Hematopoietic multipotent progenitor cell treated with erythropoietin and hydrocortisone succinate and interleukin-3 and kit ligand, for 17 days (in vitro differentiated cells): ENCODE data around the gene IL34.
A peak's percentile ranks its signal among the peaks of the same experiment; 100 is the strongest.

ENCODE experiments used
- DNase-seq: peaks from one replicate; pipeline ENCODE4 v3.0.0-alpha.2; 2015; ENCODE audit warnings: low spot score

IL34 gene

DNA sequence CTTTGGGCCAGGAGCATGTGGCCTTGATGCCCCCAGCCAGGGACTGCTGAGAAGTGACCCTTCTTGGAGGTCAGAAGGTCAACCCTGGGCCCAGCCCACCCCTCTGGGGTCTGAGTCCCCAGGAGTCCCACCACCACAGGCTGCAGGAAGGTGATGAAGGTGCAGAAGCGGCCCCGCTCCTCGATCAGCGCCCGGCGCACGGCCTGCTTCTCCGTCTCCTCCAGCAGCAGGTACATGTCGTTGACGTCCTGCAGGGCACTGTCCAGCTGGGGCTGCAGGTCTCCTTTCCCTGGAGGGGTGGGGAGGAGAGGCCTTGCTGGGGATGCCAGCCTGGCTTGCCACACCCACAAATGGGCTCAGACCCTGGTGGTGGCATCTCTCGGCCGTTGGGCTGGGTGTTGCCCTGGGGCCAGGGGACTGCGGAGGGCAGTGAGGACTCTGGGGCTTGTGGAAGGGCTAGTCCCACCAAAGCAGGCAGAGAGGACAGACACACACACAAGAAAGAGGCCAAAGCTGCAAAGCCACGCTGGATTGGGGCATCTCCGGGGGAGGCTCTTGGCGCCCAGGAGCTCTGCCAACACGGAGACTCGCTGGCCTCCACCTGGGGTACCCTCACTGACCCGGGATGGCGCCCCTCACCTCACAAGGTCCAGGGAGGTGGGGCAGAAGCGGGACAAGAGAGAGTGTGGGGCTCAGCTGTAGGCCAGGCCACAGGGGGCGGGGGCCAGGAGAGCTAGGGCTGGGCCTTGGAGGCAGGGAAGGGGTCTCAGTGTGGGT, 31.9 kb downstream of the IL34 start:
- DNase-seq = no peak

DNA sequence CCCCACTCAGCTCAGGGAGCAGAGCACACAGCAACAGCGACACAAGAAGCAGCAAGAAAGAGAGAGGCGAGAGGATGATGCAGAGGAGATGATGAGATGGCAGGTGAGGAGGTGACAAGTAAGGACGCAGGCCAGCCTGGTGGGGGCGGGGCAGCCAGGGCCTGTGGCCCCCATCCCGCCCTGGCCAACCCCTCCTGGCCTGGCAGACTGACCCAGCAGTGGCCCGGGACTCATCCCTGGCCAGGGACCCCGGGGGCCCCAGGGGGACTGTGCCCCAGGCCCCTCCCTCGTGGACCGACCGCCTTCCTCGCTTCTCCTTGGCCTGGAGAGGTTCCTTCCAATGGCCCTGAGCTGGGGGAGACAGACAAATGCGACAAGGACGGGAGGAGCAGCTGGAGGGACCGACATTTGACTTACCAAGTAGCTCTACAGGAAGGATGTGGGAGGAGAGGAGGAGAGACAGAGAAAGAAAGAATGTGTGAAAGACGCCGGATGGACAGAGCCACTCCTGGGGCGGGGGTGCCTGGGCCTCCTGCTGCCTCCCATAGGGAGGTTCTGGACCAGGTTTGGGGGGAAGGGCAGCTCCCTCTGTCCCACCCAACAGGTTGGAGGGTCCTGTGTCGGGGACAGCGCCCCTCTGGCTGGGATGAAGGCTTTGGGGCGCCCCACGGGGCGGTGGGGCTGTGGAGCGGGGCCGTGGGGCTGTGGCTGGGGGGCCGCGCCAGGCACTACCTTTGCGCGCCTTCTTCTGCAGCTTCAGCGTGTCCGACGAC, 32.7 kb downstream of the IL34 start:
- DNase-seq = no peak

DNA sequence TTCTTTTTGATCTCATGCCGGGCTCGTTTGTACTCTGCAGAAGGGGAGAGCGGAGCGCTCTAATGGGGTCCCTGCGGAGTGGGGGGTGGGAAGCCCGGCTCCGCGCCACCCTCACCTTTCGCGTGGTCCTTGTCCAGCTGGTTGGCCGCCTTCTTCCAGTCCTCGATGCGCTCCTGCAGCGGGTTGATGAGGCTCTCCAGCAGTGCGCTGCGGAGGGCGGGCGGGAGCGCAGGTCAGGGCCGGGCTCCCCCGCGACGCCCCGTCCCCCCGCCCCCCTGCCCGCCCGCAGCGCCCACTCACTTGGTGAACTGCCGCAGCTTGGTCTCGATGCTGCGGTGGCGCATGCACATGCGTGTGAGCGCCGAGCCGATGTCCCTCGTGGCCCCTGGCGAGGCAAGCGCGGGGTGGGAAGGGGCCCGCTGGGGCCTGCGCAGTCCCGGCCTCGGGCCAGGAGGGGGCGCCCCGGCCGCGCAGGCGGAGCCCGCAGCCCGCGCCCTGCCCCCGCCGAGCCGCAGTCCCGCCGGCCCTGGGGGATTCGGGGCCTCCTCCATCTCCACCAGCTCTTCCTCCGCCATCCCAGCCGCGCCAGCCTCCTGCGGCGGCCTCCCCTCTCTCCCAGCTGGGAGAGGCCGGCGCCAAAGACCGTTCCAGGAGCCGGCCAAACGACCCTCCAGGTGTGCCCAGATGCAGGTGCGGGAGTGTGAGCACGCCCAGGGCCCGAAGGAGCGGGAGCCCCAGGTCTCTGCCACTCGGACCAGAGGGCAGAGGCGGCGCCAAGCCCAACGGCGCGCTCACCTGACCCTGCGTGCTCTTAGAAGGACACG, 33.5 kb downstream of the IL34 start:
- no peak for DNase-seq

DNA sequence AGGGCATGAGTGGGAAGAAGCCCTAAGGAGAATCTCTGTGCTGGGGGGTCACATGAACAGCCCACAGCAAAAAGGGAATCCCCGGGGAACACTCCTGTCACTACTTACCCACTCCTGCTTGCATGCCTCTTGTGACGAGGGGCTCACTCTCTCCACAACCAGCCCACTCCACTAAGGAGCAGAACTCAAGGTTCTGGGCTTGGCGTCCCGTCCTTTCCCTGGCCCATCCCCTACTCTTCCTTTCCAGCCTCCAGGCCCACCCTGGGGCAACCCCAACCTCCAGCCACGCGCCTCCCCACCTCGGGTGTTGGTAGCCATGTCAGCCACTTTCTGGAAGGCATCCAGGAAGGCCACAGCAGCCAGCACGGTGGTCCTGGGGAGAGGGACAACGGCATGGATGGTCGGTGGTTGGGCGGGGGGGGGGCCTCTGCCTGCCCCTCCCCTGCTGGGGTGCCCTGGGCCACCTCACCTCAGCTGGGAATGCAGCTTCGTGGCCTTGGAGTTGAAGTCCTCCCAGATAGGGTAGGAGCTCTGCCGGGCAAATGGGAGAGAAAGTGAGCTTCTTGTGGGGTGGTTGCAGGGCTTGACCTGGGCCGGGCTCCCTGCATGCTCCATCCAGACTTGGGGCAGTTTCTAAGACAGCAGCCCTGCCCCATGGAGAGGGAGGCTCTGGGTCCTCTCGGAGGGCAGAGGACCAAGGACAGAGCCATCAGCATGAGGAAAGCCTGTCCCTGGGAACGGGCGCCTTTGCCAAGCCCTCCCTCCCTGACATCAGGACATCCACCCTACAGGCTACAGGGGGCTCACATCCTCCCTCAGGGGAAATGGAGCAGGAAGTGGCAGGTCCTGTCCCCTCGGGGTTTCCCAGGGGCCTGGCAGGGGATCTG, 34.4 kb downstream of the IL34 start:
- DNase-seq = no peak

DNA sequence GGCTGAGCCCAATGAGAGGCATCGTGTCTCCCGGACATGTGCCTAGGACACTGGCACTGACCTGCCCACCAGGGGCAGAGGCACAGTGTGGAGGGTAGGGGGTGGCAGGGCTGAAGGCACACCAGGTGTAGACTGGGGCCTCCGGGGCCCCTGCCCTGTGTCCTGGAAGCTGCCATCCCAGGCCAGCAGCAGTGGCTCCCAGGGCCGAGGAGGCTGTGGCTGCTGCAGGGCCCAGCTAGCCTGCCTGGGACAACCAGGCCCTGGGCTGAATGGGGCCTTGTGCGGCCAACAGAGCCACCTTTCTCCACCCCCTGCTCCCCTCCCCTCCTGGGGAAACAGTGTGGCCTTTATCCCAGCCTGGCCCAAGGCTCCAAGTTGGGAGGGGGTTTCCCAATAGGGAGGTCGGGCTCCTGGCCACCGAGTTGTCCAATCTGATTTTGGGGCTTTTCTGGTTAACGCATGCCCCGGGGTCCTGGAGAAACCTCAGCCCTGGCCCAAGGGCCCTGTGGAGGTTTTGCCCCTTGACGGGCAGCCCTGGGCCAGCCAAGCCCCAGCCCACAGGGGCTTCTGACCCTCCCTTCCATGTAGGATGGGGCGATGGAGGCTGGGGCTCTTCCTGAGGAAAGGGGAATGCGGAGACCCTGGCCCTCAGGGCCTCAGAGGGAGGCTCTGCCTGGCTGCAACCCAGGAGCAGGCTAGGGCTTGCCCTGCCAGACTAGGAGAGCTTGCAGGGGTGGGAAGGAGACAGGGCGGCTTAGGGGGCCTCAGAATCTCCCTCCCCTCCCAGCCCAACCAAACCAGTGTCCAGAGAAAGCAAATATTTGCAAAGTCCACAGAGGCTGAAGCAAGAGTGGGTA, 35.3 kb downstream of the IL34 start:
- no peak for DNase-seq

DNA sequence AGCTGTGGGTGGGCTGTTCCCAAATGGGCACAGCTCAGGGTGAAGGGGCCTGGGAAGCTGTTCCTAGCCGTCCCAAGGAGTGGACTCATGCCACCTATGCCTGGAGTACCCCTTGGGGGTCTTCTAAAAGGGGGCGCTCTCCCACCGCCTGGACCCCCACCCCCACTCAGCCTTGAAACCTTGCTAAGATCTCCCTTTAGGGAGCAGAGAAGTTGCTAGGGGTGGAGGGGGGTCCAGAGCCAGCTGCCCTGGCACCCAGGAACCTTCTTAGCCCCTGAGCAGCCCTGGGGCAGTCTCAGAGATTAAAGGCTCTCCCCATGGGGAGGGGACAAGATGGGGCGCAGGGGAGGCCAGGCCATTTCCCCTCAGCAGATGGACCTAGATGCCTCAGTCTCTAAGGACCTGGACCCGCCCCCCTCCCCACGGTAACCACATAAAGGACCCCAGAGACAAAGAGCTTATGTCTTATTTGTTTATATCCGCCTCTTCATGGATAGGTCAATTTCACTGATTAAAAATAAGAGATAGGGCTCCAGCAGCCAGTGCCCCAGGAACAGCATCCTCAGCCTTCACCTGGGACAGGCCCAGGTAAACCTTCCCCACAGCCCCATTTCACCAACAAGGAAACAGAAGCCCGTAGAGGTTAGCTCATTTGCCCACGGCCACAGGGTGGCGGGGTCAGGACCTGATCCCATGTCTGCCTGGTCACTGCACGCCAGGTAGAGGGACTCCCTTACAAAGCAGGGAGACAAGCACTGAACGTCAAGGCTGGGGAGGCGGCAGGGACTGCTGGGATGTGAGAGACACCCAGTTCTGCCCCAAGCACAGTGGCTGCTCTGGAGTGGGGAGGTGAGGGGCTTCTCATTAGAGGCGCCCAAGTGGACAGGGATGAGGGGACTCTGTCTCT, 36.1 kb downstream of the IL34 start:
- DNase-seq = peak; percentile 38

DNA sequence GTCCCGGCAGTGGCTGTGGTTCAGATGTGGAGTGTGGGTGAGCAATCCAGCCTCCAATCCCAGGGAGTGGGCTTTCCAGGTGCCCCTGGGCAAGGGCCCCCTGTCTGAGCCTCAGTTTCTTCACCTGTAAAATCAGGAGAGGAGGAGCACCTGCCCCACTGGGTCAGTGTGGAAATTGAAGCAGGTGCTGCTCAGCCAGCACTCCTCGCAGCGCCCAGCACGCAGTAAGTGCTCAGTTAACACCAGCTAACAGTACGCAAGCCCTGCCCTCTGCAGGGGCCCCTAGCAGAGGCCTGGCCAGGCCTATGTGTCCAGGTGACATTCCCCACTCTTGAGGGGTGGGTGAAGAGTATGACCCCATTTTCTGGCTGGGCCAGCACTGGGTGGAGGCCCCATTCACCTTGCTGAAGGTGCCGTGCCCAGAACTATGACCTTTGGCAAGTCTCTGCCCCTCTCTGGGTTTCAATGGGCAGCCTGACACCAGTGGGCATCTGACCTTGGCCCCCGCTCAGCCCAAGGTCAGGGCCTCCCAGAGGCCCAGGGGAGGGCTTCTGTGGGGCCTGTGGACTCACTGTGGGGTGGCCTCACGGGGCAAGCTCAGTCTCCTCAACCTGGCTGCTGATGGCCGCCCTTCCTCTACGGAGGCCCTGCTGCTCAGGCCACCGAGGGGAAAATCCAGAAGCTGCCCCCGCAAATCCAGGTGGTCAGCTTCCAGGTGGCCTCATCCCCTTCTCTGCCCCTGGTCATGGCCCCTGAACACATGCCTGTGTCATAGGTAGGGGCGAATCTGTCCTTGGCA, 37.0 kb downstream of the IL34 start:
- DNase-seq = no peak

DNA sequence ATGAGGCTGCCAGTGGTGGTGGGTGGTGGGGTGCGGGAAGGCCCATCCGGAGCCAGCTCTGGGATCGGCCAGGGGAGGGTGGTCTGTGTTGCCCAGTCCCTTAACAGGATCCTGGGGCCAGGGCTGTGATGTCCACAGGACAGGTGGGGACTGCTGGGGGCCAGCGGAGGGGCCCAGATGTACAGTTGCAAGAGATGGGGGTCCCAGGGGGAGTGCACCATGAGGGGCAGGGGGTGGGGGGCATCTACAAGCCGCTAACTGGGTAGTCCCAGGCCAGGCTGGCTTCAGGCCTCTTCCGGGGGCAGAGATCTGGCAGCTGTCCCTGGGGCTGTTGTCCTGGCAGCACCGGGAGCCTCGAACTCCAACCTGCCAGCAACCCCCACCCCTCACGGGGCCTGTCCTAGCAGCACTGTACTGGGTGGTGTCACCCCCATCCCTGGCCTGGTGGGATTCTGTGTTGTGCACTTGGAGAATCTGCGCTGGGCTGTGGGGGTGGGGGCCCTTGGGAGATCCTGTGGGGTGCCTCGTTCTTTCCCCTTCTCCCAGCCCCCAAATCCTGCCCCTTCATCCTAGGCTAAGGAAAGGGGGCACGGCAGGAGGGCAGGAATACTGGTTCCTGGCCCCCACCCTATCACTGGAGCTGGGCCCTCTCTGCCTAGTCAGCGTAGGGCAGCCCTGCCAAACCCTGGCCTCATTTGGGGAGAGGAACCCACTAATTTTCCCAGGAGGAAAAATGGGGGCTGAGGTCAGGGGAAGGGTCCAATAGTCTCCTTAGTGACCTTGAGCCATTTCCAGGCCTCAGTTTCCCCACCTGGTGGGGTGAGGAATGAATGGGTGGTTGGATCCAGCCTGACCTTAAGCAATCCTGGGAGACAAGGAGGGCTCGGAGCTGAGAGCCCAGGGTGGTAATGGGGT, 38.0 kb downstream of the IL34 start:
- no peak for DNase-seq

DNA sequence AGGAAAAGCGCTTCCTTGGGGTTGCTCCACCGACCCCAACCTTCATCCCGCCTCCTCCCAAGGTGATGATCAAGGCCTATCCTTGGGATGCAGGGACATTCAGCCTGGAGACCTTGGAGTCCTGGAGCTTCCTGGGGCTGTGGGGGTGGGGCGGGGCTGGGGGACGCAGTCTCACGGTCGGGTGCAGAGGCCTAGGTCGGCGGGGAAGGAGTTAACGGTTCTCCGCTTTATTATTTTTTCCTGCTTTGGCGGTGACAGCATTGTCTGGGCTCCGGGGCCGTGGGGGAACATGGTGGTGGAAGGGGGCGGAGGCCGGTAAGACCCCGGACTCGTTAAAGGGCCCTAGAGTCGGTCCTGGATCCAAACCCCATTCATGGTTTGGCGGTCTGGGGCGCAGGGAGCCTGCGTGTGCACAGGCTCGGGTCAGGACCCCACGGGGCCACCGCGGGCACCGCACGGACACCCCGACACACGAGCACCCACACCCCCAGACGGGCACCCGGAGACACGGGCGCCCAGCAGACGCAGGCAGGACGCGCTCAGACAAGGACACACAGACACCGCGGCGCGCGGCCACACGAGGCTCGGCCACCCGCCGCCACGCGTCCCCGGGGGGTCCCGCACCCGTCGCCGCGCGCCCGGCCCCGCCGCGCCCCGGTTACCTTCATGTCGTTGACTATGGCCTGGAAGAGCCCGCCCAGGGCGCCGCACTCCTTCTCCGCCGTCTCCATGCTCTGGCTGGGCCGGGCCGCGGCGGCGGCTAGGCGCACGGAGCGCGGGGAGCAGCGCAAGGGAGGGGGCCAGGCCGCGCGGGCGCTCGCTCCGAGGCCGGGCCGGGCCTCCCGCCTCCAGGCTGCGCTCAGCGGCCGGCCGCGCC, 38.9 kb downstream of the IL34 start:
- no peak for DNase-seq

DNA sequence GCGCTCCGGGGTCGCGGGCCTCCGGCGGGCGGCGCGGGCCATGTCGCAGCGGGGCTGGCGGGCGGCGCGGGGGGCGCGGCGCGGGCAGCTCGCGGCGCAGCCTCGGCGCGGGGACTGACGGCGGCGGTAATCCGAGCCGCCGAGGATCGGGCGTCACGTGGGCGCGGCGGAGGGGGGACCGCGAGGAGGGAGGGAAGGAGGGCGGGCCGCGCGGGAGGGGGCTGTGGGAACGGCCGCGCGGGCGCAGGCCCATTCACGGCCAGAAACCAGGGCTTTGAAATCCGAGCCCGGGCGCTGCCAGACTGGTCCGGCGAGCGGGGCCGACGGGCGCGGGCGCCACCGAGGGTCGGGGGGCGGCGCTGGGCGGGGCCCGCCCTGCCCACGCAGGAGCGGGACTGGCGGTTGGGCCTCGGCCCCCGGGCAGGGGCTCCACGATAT, 39.6 kb downstream of the IL34 start, which contains the start of gene MTSS2:
Gene MTSS2 (minus strand): TSS at position 116 of the 438 bp plus-strand sequence. CDS start 262 bp downstream, outside the sequence.
- DNase-seq = no peak

DNA sequence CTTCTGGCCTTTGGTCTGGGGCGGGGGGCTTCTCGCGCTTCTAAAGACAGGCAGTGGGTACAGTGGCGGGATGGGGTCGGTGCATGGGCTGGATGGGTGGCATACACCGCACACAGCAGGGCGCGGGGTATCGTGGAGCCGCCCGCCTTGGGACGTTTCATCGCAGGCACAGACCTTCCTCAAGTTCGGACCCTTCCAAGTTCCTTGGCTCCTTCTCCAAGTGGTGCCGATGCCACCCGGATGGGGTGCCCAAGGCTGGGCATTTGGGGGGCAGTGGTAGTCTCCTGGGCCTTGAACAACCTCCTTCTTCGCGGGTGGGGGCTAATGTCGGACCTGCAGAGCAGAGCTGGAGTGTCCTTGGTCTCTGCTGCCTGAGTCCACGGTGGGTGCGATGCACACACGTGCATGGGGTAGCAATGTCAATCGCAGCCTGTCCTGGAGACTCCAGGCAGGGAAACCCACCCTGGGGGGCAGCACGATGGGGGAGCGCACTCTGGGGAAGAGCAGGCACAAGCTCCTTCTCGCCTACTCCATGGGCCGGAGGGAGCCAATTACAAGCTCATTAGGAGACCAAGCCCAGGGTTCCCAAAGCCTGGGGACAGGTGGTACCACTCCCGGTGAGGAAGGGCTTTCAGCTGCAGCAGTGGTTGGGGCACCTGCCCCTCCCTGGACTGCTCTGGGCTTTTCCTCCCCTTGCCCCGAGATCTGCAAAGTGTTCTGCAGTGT, 40.2 kb downstream of the IL34 start:
- DNase-seq = no peak

DNA sequence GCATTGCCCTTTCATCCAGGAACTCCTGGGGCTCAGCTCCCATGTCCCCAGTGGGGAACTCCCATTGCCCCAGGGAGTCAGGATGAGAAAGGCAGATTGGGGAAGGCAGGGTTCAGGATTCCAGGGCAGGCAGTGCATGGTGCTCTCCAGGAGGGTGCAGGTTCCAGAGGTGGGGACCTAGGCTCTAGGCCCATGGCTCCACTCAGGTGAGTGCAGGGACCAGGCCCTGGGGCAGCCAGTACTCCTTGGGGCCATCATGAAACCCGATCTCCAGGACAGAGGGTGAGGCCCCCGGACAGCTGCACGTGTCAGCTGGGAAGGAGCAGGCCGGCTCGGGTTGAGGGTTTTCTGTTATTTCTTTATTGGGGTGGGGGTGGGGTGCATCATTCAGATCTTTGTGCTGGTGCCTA, 40.7 kb downstream of the IL34 start:
- DNase-seq = no peak

DNA sequence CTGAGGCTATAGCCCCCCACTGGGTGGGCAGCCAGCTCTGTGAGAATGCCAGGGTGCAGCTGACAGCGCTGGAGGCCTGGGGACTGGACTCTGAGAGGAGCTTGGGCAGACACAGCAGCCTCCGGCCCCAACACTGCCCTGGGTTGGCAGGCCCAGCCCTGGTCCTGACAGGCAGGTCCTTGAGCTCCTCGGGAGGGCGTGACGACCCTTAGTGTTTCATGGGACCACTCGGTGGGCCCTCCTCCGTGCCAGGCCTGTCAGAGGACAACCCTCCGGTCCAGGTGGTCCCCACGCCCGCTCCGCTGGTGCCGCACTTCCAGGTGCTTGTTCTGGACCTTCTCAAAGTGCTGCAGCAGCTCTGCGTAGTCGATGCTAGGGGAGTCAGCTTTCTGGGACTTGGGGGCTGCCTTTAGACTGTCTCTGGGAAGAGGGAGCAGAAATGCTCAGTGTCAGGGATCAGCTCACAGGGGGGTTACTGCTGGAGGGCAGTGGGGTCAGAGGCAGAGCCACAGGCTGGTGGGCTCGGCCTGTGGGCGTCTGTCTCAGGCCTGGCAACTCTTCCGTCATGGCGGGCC, 41.4 kb downstream of the IL34 start:
- no peak for DNase-seq

DNA sequence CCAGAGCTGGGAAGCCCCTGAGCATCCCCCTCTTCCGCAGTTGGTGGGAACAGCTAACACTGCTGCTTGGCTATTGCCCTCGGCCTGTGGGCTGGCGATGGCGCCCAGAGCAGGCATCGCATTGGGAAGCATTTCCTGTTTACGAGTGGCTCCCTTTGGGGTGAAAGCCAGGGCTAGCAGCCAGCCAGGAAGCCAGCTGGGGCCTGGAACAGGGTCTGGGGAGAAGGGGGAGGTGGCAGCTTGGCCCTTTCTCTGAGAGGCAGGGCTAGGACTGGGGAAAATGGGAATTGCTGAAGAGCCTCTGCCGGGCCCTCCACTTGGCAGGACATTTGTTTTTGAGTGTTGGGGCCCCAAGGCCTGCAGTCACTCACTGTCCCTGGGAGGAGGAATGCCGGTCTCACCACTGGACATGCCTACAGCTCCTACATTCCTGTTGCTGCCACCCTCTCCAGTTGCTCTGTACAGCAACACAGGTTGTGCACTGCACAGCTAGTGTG, 41.9 kb downstream of the IL34 start:
- DNase-seq = no peak
